IPS-20b (cell line): ENCODE results near the gene REPS1.

ENCODE experiments used
- H3K27ac ChIP-seq: one replicate; pipeline ENCODE4 v1.5.1; 2013; ENCODE audit warnings: low read length
- H3K27me3 ChIP-seq: 2 replicates; pipeline ENCODE4 v1.6.1; 2013; ENCODE audit warnings: mild to moderate bottlenecking, low read length, inconsistent platforms; ENCODE audit not compliant: insufficient read depth
- H3K36me3 ChIP-seq: 2 replicates; pipeline ENCODE4 v1.6.1; 2013; ENCODE audit warnings: low read depth, mild to moderate bottlenecking, inconsistent platforms, low read length, moderate library complexity; ENCODE audit not compliant: insufficient read depth
- H3K4me1 ChIP-seq: 2 replicates; pipeline ENCODE4 v1.6.1; 2013; ENCODE audit warnings: mild to moderate bottlenecking, control low read depth, inconsistent platforms, low read length, moderate library complexity; ENCODE audit not compliant: insufficient read depth
- H3K4me3 ChIP-seq: 2 replicates; pipeline ENCODE4 v1.5.1; 2013; ENCODE audit warnings: mild to moderate bottlenecking, low read length, inconsistent platforms
- H3K9ac ChIP-seq: 2 replicates; pipeline ENCODE4 v1.6.1; 2013; ENCODE audit warnings: low read depth, mild to moderate bottlenecking, inconsistent platforms, low read length, moderate library complexity
- H3K9me3 ChIP-seq: 2 replicates; pipeline ENCODE4 v1.6.1; 2013; ENCODE audit warnings: mild to moderate bottlenecking, low read depth, low read length, inconsistent platforms; ENCODE audit not compliant: insufficient read depth

The REPS1 gene

GRCh38 chr6:138869398-138869797, 118.7 kb downstream of the REPS1 start:
- Histone ChIP-seq H3K9ac (no peak overlapping the region), H3K27ac (no peak overlapping the region), H3K27me3 (no peaks in the 10 kb centered on the region), H3K9me3 (no peaks in the 10 kb centered on the region), H3K4me1 (no peaks in the 10 kb centered on the region), H3K4me3 (no peak overlapping the region), H3K36me3 (no peaks in the 10 kb centered on the region)

- Histone ChIP-seq H3K27ac (no peak overlapping the region), H3K27me3 (no peaks in the 10 kb centered on the region), H3K36me3 (no peaks in the 10 kb centered on the region), H3K4me3 (no peak overlapping the region), H3K9ac (no peak overlapping the region), H3K9me3 (no peaks in the 10 kb centered on the region), H3K4me1 (no peaks in the 10 kb centered on the region)
Observed at GRCh38 chr6:138868181-138868580, 119.9 kb downstream of the REPS1 start.

GRCh38 chr6:138865480-138866109, 122.5 kb downstream of the REPS1 start:
- no peaks in the 10 kb centered on the region for H3K36me3 ChIP-seq
- no peak overlapping the region for H3K9ac ChIP-seq
- no peak overlapping the region for H3K4me3 ChIP-seq
- no peaks in the 10 kb centered on the region for H3K9me3 ChIP-seq
- no peak overlapping the region for H3K27ac ChIP-seq
- no peaks in the 10 kb centered on the region for H3K27me3 ChIP-seq
- H3K4me1 ChIP-seq = no peaks in the 10 kb centered on the region

- no peaks in the 10 kb centered on the region for H3K27me3 ChIP-seq
- no peaks in the 10 kb centered on the region for H3K9me3 ChIP-seq
- no peaks in the 10 kb centered on the region for H3K36me3 ChIP-seq
- no peaks in the 10 kb centered on the region for H3K4me1 ChIP-seq
- H3K27ac ChIP-seq = no peak overlapping the region
- no peak overlapping the region for H3K4me3 ChIP-seq
- H3K9ac ChIP-seq = no peak overlapping the region
Observed at GRCh38 chr6:138864343-138864890, 123.6 kb downstream of the REPS1 start.

GRCh38 chr6:138863321-138863720, 124.7 kb downstream of the REPS1 start:
- Histone ChIP-seq H3K4me1 (no peaks in the 10 kb centered on the region), H3K27me3 (no peaks in the 10 kb centered on the region), H3K27ac (no peak overlapping the region), H3K9me3 (no peaks in the 10 kb centered on the region), H3K4me3 (no peak overlapping the region), H3K9ac (no peak overlapping the region), H3K36me3 (no peaks in the 10 kb centered on the region)

- H3K27ac ChIP-seq = no peak overlapping the region
- no peaks in the 10 kb centered on the region for H3K27me3 ChIP-seq
- no peaks in the 10 kb centered on the region for H3K4me1 ChIP-seq
- no peaks in the 10 kb centered on the region for H3K9me3 ChIP-seq
- no peak overlapping the region for H3K9ac ChIP-seq
- no peaks in the 10 kb centered on the region for H3K36me3 ChIP-seq
- no peak overlapping the region for H3K4me3 ChIP-seq
Observed at GRCh38 chr6:138862456-138862855, 125.6 kb downstream of the REPS1 start.

- no peaks in the 10 kb centered on the region for H3K4me1 ChIP-seq
- no peaks in the 10 kb centered on the region for H3K36me3 ChIP-seq
- H3K27ac ChIP-seq = no peak overlapping the region
- no peaks in the 10 kb centered on the region for H3K27me3 ChIP-seq
- H3K9ac ChIP-seq = no peak overlapping the region
- no peaks in the 10 kb centered on the region for H3K9me3 ChIP-seq
- H3K4me3 ChIP-seq = no peak overlapping the region
Observed at GRCh38 chr6:138857775-138858174, 130.3 kb downstream of the REPS1 start.

- Histone ChIP-seq H3K27me3 (no peaks in the 10 kb centered on the region), H3K27ac (no peak overlapping the region), H3K4me3 (no peak overlapping the region), H3K9me3 (no peaks in the 10 kb centered on the region), H3K4me1 (no peaks in the 10 kb centered on the region), H3K9ac (no peak overlapping the region), H3K36me3 (no peaks in the 10 kb centered on the region)
Observed at GRCh38 chr6:138856654-138857053, 131.4 kb downstream of the REPS1 start.
